Measurements from ENCODE around the gene GRID1.
"Not testable (repeated sequence)": the region's sequence is repeated elsewhere in the genome, so short reads cannot be mapped to it uniquely, and the experiment has no call there.

GRID1 gene

DNA sequence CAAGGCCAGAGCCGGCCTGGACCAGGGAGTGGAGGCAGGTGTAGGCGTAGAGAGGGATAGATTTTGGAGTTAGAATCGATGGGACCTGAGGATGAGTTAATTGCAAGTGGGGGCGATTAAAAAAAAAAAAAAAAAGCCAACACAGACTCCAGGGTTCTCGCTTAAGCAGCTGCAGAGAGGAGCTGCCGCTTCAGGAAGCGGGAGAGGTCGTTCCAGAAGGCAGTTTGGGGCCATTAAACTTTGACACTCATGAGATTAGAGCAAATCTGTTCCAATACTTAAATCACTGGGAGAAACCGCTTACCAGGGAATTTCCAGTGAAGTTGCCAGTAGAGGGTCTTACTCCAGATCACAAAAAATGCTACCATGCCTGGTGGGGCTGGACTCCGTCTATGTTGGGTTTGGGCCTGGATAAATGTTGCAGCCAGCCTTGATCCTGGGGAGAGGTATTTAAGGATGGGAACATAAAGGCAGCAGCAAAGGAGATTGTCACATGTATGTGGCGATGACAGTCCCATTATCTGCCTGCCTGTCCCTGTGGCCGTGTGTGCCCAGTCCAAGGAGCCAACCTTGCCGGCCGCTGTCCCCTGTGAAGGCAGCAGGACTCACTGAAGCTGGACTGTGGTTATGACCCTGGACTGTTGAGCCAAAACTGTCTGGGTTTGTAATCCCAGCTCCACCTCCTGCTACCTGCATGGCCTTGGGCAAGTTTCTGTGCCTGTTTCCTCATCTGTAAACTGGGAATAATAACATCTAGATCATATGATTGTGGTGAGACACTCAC is 23.9 kb upstream of the GRID1 start:
- peaks cover 0 to 6% of the 10 kb centered on the region in 2 experiments for H3K4me1 ChIP-seq (ENCODE audit: control insufficient read depth in 1 of 2, insufficient read depth in 1 of 2, low read depth in 1 of 2, low read length in 1 of 2)
- H3K9me3 ChIP-seq, result no peaks in the 10 kb centered on the region
- TF ChIP-seq CTCF (IDR thresholded peaks at IDR 0.05), result no peak
- peaks cover 96% of the 10 kb centered on the region for H3K27me3 ChIP-seq
- H3K36me3 ChIP-seq, result no peaks in the 10 kb centered on the region
- H3K27ac ChIP-seq, result no peak overlapping the region
- H3K4me3 ChIP-seq (ENCODE audit: low read depth in 1 of 2, low read length in 1 of 2), result no peak overlapping the region

- TF ChIP-seq CTCF (IDR thresholded peaks at IDR 0.05), result no peak
- Histone ChIP-seq H3K27ac (no peak overlapping the region), H3K4me1 (ENCODE audit: control insufficient read depth in 1 of 2, insufficient read depth in 1 of 2, low read depth in 1 of 2, low read length in 1 of 2) (peaks cover 0 to 6% of the 10 kb centered on the region in 2 experiments), H3K9me3 (no peaks in the 10 kb centered on the region), H3K36me3 (no peaks in the 10 kb centered on the region), H3K27me3 (peaks cover 97% of the 10 kb centered on the region), H3K4me3 (ENCODE audit: low read depth in 1 of 2, low read length in 1 of 2) (no peak overlapping the region)
Measured at GRCh38 chr10:86389441-86390193, 23.0 kb upstream of the GRID1 start.

DNA sequence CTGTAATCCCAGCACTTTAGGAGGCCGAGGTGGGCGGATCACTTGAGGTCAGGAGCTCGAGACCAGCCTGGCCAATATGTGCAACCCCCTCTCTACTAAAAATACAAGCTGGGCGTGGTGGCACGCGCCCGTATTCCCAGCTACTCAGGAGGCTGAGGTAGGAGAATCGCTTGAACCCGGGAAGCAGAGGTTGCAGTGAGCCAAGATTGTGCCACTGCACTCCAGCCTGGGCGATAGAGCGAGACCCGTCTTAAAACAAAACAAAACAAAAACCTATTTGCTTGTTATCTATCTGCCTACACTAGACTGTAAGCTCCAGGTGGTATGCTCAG is 22.5 kb upstream of the GRID1 start:
- H3K9me3 ChIP-seq; H3K4me1 ChIP-seq (ENCODE audit: control insufficient read depth in 1 of 2, insufficient read depth in 1 of 2, low read depth in 1 of 2, low read length in 1 of 2); H3K36me3 ChIP-seq; H3K27ac ChIP-seq; H3K4me3 ChIP-seq (ENCODE audit: low read depth in 1 of 2, low read length in 1 of 2): not testable (repeated sequence)
- peaks cover 97% of the 10 kb centered on the region for H3K27me3 ChIP-seq

DNA sequence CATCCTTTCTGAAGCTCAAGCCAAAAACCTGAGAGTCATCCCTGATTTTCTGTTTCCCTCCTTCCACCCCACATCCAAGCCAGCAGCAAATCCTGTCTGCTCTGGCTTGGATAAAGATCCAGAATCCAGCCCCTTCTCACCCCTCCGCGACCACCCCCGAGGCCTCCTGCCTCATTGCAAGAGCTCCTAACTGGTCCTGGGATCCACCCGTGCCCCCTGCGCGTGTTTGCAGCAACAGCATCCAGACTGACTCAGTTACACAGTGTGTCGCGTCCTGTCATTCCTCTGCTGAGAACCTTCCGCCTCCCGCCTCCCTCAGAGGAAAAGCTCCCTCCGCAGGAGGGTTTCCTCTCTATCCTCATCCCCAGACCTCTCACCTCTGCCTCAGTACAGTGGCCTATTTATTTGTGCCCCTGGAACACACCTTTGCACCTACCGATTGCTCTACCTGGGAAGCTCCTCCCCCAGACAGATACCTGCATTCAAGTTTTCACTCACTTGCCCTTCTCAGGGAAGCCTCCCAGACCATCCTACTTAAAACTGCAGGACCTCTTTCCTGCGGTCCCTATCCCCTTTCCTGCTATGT is 21.6 kb upstream of the GRID1 start:
- H3K9me3 ChIP-seq, result no peaks in the 10 kb centered on the region
- H3K27ac ChIP-seq, result no peak overlapping the region
- H3K27me3 ChIP-seq, result peaks cover 89% of the 10 kb centered on the region
- peaks cover 0 to 6% of the 10 kb centered on the region in 2 experiments for H3K4me1 ChIP-seq (ENCODE audit: control insufficient read depth in 1 of 2, insufficient read depth in 1 of 2, low read depth in 1 of 2, low read length in 1 of 2)
- H3K4me3 ChIP-seq (ENCODE audit: low read depth in 1 of 2, low read length in 1 of 2), result no peak overlapping the region
- TF ChIP-seq CTCF (IDR thresholded peaks at IDR 0.05), result no peak
- no peaks in the 10 kb centered on the region for H3K36me3 ChIP-seq

GRCh38 chr10:86387178-86387794 is 20.7 kb upstream of the GRID1 start:
- H3K9me3 ChIP-seq, result no peaks in the 10 kb centered on the region
- H3K4me1 ChIP-seq (ENCODE audit: control insufficient read depth in 1 of 2, insufficient read depth in 1 of 2, low read depth in 1 of 2, low read length in 1 of 2), result peaks cover 0 to 6% of the 10 kb centered on the region in 2 experiments
- no peak for TF ChIP-seq CTCF (IDR thresholded peaks at IDR 0.05)
- H3K27ac ChIP-seq, result no peak overlapping the region
- H3K4me3 ChIP-seq (ENCODE audit: low read depth in 1 of 2, low read length in 1 of 2), result no peak overlapping the region
- H3K36me3 ChIP-seq, result no peaks in the 10 kb centered on the region
- peaks cover 81% of the 10 kb centered on the region for H3K27me3 ChIP-seq
